Nephron (organoid): ENCODE results near the gene CFAP69.

Experiments used
- H3K27ac Mint-ChIP-seq, 3 experiments: 2 replicates each; pipeline ENCODE4 v1.8.0; 2020; ENCODE audit warnings: mixed read lengths in 3 of 3, mild to moderate bottlenecking in 2 of 3, moderate library complexity in 1 of 3
- H3K27me3 Mint-ChIP-seq: 2 replicates; pipeline ENCODE4 v1.8.0; 2021; ENCODE audit warnings: low read depth, mild to moderate bottlenecking, moderate library complexity, mixed read lengths
- H3K36me3 Mint-ChIP-seq: 2 replicates; pipeline ENCODE4 v1.8.0; 2020; ENCODE audit warnings: low read depth, mixed read lengths
- H3K4me1 Mint-ChIP-seq: 2 replicates; pipeline ENCODE4 v1.8.0; 2020; ENCODE audit warnings: mixed read lengths
- H3K4me3 Mint-ChIP-seq, 3 experiments: 2 replicates each; pipeline ENCODE4 v1.8.0; 2020; ENCODE audit warnings: mild to moderate bottlenecking in 3 of 3, mixed read lengths in 3 of 3, moderate library complexity in 2 of 3
- H3K9me3 Mint-ChIP-seq: 2 replicates; pipeline ENCODE4 v1.8.0; 2020; ENCODE audit warnings: mixed read lengths
- CTCF ChIP-seq, 3 experiments: fragments of 200-600 bp; sonication (generic); IDR thresholded peaks; one replicate each; pipeline ENCODE4 v1.5.0; 2021; ENCODE audit warnings: antibody characterized with exemption in 3 of 3; ENCODE audit not compliant: unreplicated experiment in 3 of 3

CFAP69 gene

GRCh38 chr7:90210981-90211380, 34.0 kb upstream of the CFAP69 start:
- TF ChIP-seq CTCF (IDR thresholded peaks at IDR 0.05; ENCODE audit: unreplicated experiment in 3 of 3): no peak
- Mint-ChIP-seq H3K4me1 (peaks cover 7% of the 10 kb centered on the region), H3K27me3 (peaks cover 8% of the 10 kb centered on the region), H3K9me3 (no peaks in the 10 kb centered on the region), H3K4me3 (peak overlapping the region in 2 of 3 experiments; percentile 80 to 85), H3K27ac (peak overlapping the region; percentile 85 to 95 (median 92)), H3K36me3 (no peaks in the 10 kb centered on the region)

GRCh38 chr7:90211391-90212148, 33.4 kb upstream of the CFAP69 start, which contains the start of gene STEAP2:
Gene STEAP2 (plus strand): TSS chr7:90211740. CDS start chr7:90225083, 13,343 bp downstream.
- Mint-ChIP-seq H3K4me3 (peak within 1 kb of the TSS in 2 of 3 experiments; percentile 80 to 85), H3K36me3 (no peaks in the 10 kb centered on the region), H3K27ac (peak within 1 kb of the TSS; percentile 85 to 95 (median 92)), H3K27me3 (peaks cover 11% of the 10 kb centered on the region), H3K9me3 (no peaks in the 10 kb centered on the region), H3K4me1 (peaks cover 7% of the 10 kb centered on the region)
- peak; percentile 72 to 76 (median 73) for TF ChIP-seq CTCF (IDR thresholded peaks at IDR 0.05; ENCODE audit: unreplicated experiment in 3 of 3)

- Mint-ChIP-seq H3K4me3 (peak overlapping the region in 2 of 3 experiments; percentile 80 to 85), H3K9me3 (no peaks in the 10 kb centered on the region), H3K36me3 (peaks cover under 1% of the 10 kb centered on the region), H3K27ac (peak overlapping the region in 2 of 3 experiments; percentile 57 to 67), H3K27me3 (peaks cover 11% of the 10 kb centered on the region), H3K4me1 (peaks cover 7% of the 10 kb centered on the region)
- no peak for TF ChIP-seq CTCF (IDR thresholded peaks at IDR 0.05; ENCODE audit: unreplicated experiment in 3 of 3)
These were observed 32.9 kb upstream of the CFAP69 start for GRCh38 chr7:90212149-90212495.

- H3K4me1 Mint-ChIP-seq: peaks cover 7% of the 10 kb centered on the region
- no peak overlapping the region for H3K4me3 Mint-ChIP-seq
- peaks cover 11% of the 10 kb centered on the region for H3K27me3 Mint-ChIP-seq
- peaks cover 3% of the 10 kb centered on the region for H3K9me3 Mint-ChIP-seq
- no peak overlapping the region for H3K27ac Mint-ChIP-seq
- peaks cover 4% of the 10 kb centered on the region for H3K36me3 Mint-ChIP-seq
- TF ChIP-seq CTCF (IDR thresholded peaks at IDR 0.05; ENCODE audit: unreplicated experiment in 3 of 3): no peak
These were observed 31.5 kb upstream of the CFAP69 start for GRCh38 chr7:90213521-90213920.

GRCh38 chr7:90216080-90216674, 28.8 kb upstream of the CFAP69 start:
- no peak for TF ChIP-seq CTCF (IDR thresholded peaks at IDR 0.05; ENCODE audit: unreplicated experiment in 3 of 3)
- H3K27me3 Mint-ChIP-seq: peaks cover 6% of the 10 kb centered on the region
- H3K27ac Mint-ChIP-seq: peak overlapping the region in 1 of 3 experiments; percentile 1
- H3K9me3 Mint-ChIP-seq: peaks cover 3% of the 10 kb centered on the region
- H3K4me1 Mint-ChIP-seq: peaks cover 2% of the 10 kb centered on the region
- peaks cover 4% of the 10 kb centered on the region for H3K36me3 Mint-ChIP-seq
- no peak overlapping the region for H3K4me3 Mint-ChIP-seq
